PC-9 (cell line): ENCODE measurements around the gene SNX15. TPM values are rescaled to one million over a fixed set of nuclear protein-coding genes. Genes with fewer than 3 reads are reported as not detected.

Source experiments
- BruUV-seq: library from RNA; stranded (reverse); fragments of 400-500 nt; replicated peaks from 2 replicates; lab custom pipeline; 2021; lab: Mats Ljungman, UMichigan
- CTCF ChIA-PET: fragments of 300-600 bp; sonication (Branson Sonifier 250); formaldehyde crosslinking; loops from one replicate; lab custom pipeline; 2022; ENCODE audit warnings: antibody characterized with exemption; lab: Charles Lee
- POLR2A ChIA-PET: fragments of 300-600 bp; sonication (Branson Sonifier 250); formaldehyde crosslinking; loops from one replicate; lab custom pipeline; 2022; ENCODE audit warnings: antibody characterized with exemption; ENCODE audit not compliant: unreplicated experiment; lab: Charles Lee
- DNase-seq, 2 experiments: peaks; one replicate each; pipeline versions ENCODE4 v3.0.0 to v3.0.0-alpha.2; 2015 to 2022; ENCODE audit warnings: mixed read lengths in 1 of 2
- H2AFZ ChIP-seq: fragments of 200-600 bp; sonication (generic); 2 replicates; pipeline ENCODE4 v1.8.1; 2017; ENCODE audit warnings: antibody characterized with exemption
- H3F3A ChIP-seq: fragments of 200-600 bp; sonication (generic); 2 replicates; pipeline ENCODE4 v1.8.1; 2017; ENCODE audit warnings: antibody characterized with exemption, mild to moderate bottlenecking, low read depth; ENCODE audit not compliant: insufficient read depth
- H3K27ac ChIP-seq: fragments of 200-600 bp; sonication (generic); 2 replicates; pipeline ENCODE4 v1.6.1; 2016; ENCODE audit warnings: mixed run types
- H3K27me3 ChIP-seq: fragments of 200-600 bp; sonication (generic); 2 replicates; pipeline ENCODE4 v1.6.1; 2016; ENCODE audit warnings: low read depth, mixed run types; ENCODE audit not compliant: insufficient read depth
- H3K36me3 ChIP-seq: fragments of 200-600 bp; sonication (generic); 2 replicates; pipeline ENCODE4 v1.6.1; 2016; ENCODE audit warnings: low read depth, mixed run types
- H3K4me1 ChIP-seq: fragments of 200-600 bp; sonication (generic); replicated peaks from 2 replicates; pipeline ENCODE4 v1.6.1; 2016; ENCODE audit warnings: mixed run types; ENCODE audit not compliant: insufficient read depth
- H3K4me2 ChIP-seq: fragments of 200-600 bp; sonication (generic); 2 replicates; pipeline ENCODE4 v1.6.1; 2017; ENCODE audit warnings: mixed run types
- H3K4me3 ChIP-seq: fragments of 200-600 bp; sonication (generic); 2 replicates; pipeline ENCODE4 v1.6.1; 2016; ENCODE audit warnings: mixed run types
- H3K79me2 ChIP-seq: fragments of 200-600 bp; sonication (generic); 2 replicates; pipeline ENCODE4 v1.6.1; 2017; ENCODE audit warnings: low read depth, mixed run types
- H3K9me2 ChIP-seq: fragments of 200-600 bp; sonication (generic); 2 replicates; pipeline ENCODE4 v1.8.1; 2017; ENCODE audit warnings: mild to moderate bottlenecking; ENCODE audit not compliant: insufficient read depth
- H3K9me3 ChIP-seq: fragments of 200-600 bp; sonication (generic); 2 replicates; pipeline ENCODE4 v1.8.1; 2016; ENCODE audit warnings: low read depth; ENCODE audit not compliant: insufficient read depth
- H4K20me1 ChIP-seq: fragments of 200-600 bp; sonication (generic); 2 replicates; pipeline ENCODE4 v1.8.1; 2017; ENCODE audit not compliant: insufficient read depth
- CTCF ChIP-seq: fragments of 200-600 bp; sonication (generic); conservative IDR thresholded peaks from 2 replicates; pipeline ENCODE4 v1.6.1; 2017; ENCODE audit warnings: mixed run types, antibody characterized with exemption, mild to moderate bottlenecking, moderate library complexity
- EZH2 ChIP-seq: fragments of 200-600 bp; sonication (generic); IDR thresholded peaks from 2 replicates; pipeline ENCODE4 v1.8.0; 2017; ENCODE audit warnings: antibody characterized with exemption, low read depth
- intact Hi-C: fragments of 100-400 bp; cut with micrococcal nuclease; formaldehyde crosslinking; loops from one replicate; pipeline ENCODE4 v1.10.0; 2022; ENCODE audit not compliant: unreplicated experiment
- total RNA-seq: library from RNA; stranded (reverse); gene quantifications from 2 replicates; pipeline ENCODE4 v1.2.3, GENCODE V29; 2021

The SNX15 gene
- total RNA-seq, 1 experiment from 2014 or later = 38.2 TPM

GRCh38 chr11:65040847-65041622 is 13.8 kb downstream of the SNX15 start, which contains the start of gene SAC3D1:
TSS of gene SAC3D1 (plus strand) at chr11:65041210. CDS start at chr11:65041293, 83 bp downstream.
- POLR2A ChIA-PET = interaction anchor here (0.6 to 0.7 kb wide), 5 partner anchors 41 to 381 kb away, joined by 3 to 5 read pairs (median 3); partner anchors contain the start of genes FAU, MAJIN, MRPL49 and NEAT1
- Histone ChIP-seq H3K4me1 (peaks cover 25% of the 10 kb centered on the region), H3K36me3 (no peaks in the 10 kb centered on the region)

GRCh38 chr11:65042891-65043290 is 15.7 kb downstream of the SNX15 start:
- Histone ChIP-seq H3F3A (peaks cover 24% of the 10 kb centered on the region; the same call in 1 of the 2 replicates), H3K27ac (no peak overlapping the region), H4K20me1 (no peaks in the 10 kb centered on the region), H3K36me3 (no peaks in the 10 kb centered on the region), H3K4me3 (peak overlapping the region; percentile 82; the same call in 1 of the 2 replicates), H3K9me3 (no peaks in the 10 kb centered on the region), H2AFZ (no peak overlapping the region), H3K79me2 (peaks cover 23% of the 10 kb centered on the region), H3K4me1 (peaks cover 25% of the 10 kb centered on the region), H3K9me2 (no peaks in the 10 kb centered on the region), H3K27me3 (no peaks in the 10 kb centered on the region), H3K4me2 (peak overlapping the region; percentile 78)
- no TSS peak for BruUV-seq
- ChIA-PET CTCF (no interaction called here), POLR2A (no interaction called here)
- intact Hi-C loops = loop anchor here (5.0 kb wide), 2 partner anchors 39 to 54 kb away; partner anchors contain the start of genes CDCA5, VPS51 and ZFPL1
- peak in 1 of 2 experiments; percentile 32 for DNase-seq
- TF ChIP-seq EZH2 = no peak
- TF ChIP-seq CTCF = no peak

More at GRCh38 chr11:65040847-65041622, 13.8 kb downstream of the SNX15 start, which contains the start of gene SAC3D1:
- Histone ChIP-seq H3K4me2 (peak within 1 kb of the TSS; percentile 78), H2AFZ (peak within 1 kb of the TSS; percentile 82), H3K9me2 (no peaks in the 10 kb centered on the region), H3K27ac (peak within 1 kb of the TSS; percentile 67), H4K20me1 (no peaks in the 10 kb centered on the region), H3K79me2 (peaks cover 23% of the 10 kb centered on the region), H3K27me3 (no peaks in the 10 kb centered on the region), H3F3A (peaks cover 24% of the 10 kb centered on the region; the same call in 1 of the 2 replicates), H3K9me3 (no peaks in the 10 kb centered on the region), H3K4me3 (peak within 1 kb of the TSS; percentile 82)
- intact Hi-C loops = loop anchor here (5.0 kb wide), 2 partner anchors 41 to 56 kb away; partner anchors contain the start of genes CDCA5, VPS51 and ZFPL1
- TF ChIP-seq EZH2 (no peak), CTCF (no peak)
- DNase-seq = peak; percentile 94 to 95
- CTCF ChIA-PET = interaction anchor here (0.7 kb wide), 1 partner anchor 106 kb away, joined by 4 read pairs; no protein-coding TSS in a partner anchor
- no TSS peak for BruUV-seq

GRCh38 chr11:65043881-65044501 is 16.8 kb downstream of the SNX15 start:
- H3F3A ChIP-seq = peaks cover 24% of the 10 kb centered on the region; the same call in 1 of the 2 replicates
- TF ChIP-seq EZH2 (no peak), CTCF (no peak)
- H3K9me3 ChIP-seq = no peaks in the 10 kb centered on the region
- H3K4me2 ChIP-seq = no peak overlapping the region
- no peaks in the 10 kb centered on the region for H3K27me3 ChIP-seq
- no peak overlapping the region for H3K27ac ChIP-seq
- ChIA-PET CTCF (no interaction called here), POLR2A (no interaction called here)
- peaks cover 25% of the 10 kb centered on the region for H3K4me1 ChIP-seq
- H3K36me3 ChIP-seq = no peaks in the 10 kb centered on the region
- no peak overlapping the region for H3K4me3 ChIP-seq
- H4K20me1 ChIP-seq = no peaks in the 10 kb centered on the region
- no peak overlapping the region for H2AFZ ChIP-seq
- DNase-seq = peak in 1 of 2 experiments; percentile 42
- H3K79me2 ChIP-seq = peaks cover 23% of the 10 kb centered on the region
- no peaks in the 10 kb centered on the region for H3K9me2 ChIP-seq
- intact Hi-C loops = loop anchor here (5.0 kb wide), 2 partner anchors 38 to 53 kb away; partner anchors contain the start of genes CDCA5, VPS51 and ZFPL1
- no TSS peak for BruUV-seq
